ENCODE data around the gene KIF26B. TPM values are rescaled to one million over a fixed set of nuclear protein-coding genes. Genes with fewer than 3 reads are reported as not detected.

Gene KIF26B
- total RNA-seq, 1 experiment from 2014 or later: 2.1 TPM

- no peak for DNase-seq (ENCODE audit: low spot score)
Observed at GRCh38 chr1:245461681-245462080, 306.9 kb downstream of the KIF26B start.

GRCh38 chr1:245462161-245462560 lies 307.4 kb downstream of the KIF26B start:
- DNase-seq (ENCODE audit: low spot score): no peak

- DNase-seq (ENCODE audit: low spot score): peak; percentile 8
Observed at GRCh38 chr1:245463392-245464165, 308.8 kb downstream of the KIF26B start.

GRCh38 chr1:245464290-245464689 lies 309.5 kb downstream of the KIF26B start:
- no peak for DNase-seq (ENCODE audit: low spot score)

DNA sequence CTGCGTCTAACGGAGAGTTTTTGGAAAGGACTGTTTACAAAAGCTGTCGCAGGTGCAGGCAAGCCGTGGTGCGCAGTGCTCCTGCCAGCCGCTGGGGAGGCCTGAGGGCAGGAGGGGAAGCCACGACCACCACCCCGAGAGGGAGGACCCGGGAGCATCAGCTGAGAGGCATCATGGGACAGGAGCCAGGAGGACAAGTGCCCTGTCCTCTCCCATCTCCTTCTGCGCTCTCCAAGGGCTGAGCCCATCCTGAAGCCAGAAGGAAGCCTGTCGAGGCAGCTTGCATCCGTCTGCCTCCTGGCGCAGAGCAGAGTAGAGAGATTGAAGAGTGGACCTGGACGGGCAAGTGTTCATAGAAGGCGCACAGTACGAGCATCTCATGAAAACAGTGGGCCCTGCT lies 310.9 kb downstream of the KIF26B start:
- no peak for DNase-seq (ENCODE audit: low spot score)

DNA sequence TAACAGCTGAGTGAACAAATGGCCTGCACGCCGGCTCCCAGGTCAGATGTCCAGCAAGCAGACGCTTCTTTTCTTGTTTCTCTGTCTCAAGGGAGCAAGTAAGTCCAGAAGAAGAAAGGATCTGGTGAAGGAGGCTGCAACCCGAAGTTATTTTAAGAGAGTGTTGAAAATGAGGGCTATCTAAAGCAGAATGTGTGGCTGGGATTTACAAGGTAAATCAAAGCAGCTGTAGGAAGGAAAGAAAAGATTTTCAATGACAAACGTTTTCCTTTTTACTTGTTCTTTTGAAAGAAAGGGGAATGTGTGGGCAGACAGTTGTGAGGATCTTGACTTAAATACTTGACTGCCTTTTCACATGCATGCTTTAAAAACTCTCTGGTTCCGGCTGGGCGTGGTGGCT lies 311.5 kb downstream of the KIF26B start:
- no peak for DNase-seq (ENCODE audit: low spot score)

DNA sequence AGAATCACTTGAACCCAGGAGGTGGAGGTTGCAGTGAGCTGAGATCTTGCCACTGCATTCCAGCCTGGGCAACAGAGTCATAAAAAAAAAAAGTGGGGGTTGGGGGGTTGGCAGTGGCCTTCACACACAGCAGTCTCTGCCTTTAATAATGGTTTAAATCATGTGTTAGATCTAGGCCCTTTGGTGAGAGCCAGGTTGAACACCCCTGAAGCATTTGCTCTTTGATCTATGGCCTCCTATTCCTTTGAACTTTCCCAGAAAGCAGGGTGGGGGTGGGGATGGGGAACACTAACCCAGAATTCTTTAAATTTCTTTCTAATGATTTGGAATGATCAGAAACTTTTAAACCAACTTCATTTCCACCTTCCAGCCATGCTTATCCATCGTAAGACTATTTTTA lies 313.0 kb downstream of the KIF26B start:
- no peak for DNase-seq (ENCODE audit: low spot score)

- DNase-seq (ENCODE audit: low spot score): no peak
Observed at GRCh38 chr1:245469006-245469405, 314.2 kb downstream of the KIF26B start.

DNA sequence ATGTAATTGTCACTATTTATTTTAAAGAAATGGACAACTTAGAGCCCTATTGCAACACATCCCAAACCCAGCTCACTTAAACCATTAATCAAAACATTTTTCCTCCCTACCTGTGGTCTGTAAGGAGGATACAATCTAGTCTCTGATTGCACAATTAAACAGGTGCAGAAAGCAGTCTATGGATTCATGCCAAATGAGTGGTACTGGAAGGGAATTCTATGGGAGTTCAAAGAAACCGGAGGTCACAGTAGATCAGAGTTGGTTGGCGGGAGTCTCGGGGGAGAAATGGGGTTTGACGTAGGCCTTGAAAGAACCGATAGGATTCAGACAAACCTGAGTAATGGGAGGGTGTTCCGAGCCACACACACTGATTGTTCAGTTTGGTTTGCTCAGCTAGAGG lies 314.9 kb downstream of the KIF26B start:
- DNase-seq (ENCODE audit: low spot score): no peak

DNA sequence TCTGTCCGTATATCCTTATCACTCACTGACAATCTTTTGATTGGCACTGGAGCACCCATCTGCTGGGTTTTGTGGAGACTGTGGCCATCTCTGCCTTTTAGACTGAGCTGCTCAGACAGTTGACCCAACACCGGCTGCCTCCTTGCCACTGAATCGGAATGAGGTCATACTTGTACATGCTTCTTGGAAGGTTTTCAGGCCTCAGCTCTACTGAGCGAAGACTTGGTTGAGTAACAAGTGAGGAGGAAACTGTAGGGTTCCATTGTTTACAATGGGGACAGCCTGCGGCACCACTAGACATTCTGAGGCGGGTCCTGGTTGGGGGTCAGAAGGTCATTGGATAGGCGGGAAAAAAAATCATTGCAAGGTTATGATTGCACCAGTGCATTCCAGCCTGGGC lies 320.3 kb downstream of the KIF26B start:
- peak; percentile 31 for DNase-seq (ENCODE audit: low spot score)

DNA sequence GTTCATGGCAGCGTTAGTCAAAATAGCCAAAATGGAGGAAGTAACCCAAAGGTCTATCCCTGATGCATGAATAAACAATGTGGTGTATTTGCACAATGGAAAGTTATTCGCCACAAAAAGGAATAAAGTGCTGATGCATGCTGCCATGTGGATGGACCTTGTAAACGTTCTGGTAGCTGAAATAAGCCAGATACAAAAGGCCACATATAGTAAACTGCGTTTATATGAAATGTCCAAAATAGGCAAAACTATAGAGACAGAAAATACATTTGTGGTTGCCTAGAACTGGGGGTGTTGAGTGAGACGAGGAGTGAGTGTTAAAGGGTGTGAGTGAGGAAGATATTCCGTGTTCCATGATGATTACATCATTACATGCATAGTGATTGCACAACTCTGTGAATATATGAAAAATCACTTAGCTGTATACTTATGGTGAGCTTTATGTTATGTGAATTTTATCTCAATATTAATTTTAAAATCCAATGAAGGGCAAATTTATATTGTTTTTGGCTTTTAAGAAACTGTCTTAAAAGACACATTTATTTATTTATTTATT lies 321.3 kb downstream of the KIF26B start:
- no peak for DNase-seq (ENCODE audit: low spot score)

- no peak for DNase-seq (ENCODE audit: low spot score)
Observed at GRCh38 chr1:245477941-245478340, 323.2 kb downstream of the KIF26B start.

DNA sequence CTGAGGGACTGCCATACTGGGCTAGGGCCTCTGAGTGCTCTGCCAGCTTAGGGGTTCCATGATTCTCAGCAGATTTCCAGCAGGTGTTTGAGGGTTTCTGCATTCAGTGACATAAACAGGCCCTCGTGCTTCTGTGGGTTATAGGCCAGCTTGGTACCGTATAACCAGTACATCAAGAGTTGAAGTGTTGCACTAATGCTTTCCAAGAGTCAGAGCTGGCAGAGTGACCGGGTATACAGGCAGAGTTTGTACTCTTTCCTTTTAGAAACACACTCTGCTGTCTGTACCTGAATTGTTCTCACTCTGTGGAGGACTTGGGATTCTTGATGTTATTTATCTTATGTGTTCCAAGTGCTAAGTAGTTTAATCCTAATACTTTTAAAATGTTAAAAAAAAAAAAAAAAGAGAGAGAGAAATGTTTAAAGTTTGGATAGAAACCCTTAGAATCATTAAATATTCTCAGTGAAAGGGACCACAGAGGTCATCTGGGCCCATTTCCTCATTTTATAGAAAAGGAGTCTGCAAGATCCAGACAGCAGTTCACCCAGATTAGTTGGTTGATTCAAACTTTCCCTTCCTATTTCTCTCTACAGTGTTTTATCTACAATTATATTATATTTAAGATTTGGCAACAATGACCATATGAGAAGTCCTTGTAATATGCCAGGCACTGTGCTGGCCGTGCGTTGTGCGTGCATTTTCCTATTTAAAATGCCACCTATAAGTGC lies 325.8 kb downstream of the KIF26B start:
- DNase-seq (ENCODE audit: low spot score): no peak

- DNase-seq (ENCODE audit: low spot score): no peak
Observed at GRCh38 chr1:245481261-245481660, 326.5 kb downstream of the KIF26B start.

- no peak for DNase-seq (ENCODE audit: low spot score)
Observed at GRCh38 chr1:245483247-245483646, 328.5 kb downstream of the KIF26B start.

DNA sequence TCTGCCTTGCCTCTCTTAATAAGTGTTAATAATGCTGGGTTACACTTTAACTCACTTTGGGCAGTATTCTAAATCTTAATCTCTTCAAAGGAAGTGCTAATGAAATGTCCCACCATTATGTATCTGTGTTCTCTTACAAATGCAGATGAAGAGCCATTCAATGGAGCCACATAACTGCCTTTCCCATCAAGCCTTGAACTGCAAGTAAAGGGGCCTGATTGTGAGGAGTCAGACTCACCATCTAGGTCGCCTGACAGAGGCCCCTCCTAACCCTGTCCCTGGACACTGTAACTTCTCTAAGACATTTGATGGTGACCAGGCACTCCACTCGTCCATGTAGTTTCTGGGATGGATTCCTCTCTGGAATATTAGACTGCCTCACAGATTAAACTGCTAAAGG lies 329.4 kb downstream of the KIF26B start:
- DNase-seq (ENCODE audit: low spot score): no peak

GRCh38 chr1:245485996-245486395 lies 331.2 kb downstream of the KIF26B start:
- DNase-seq (ENCODE audit: low spot score): no peak

GRCh38 chr1:245486775-245487470 lies 332.1 kb downstream of the KIF26B start:
- no peak for DNase-seq (ENCODE audit: low spot score)

DNA sequence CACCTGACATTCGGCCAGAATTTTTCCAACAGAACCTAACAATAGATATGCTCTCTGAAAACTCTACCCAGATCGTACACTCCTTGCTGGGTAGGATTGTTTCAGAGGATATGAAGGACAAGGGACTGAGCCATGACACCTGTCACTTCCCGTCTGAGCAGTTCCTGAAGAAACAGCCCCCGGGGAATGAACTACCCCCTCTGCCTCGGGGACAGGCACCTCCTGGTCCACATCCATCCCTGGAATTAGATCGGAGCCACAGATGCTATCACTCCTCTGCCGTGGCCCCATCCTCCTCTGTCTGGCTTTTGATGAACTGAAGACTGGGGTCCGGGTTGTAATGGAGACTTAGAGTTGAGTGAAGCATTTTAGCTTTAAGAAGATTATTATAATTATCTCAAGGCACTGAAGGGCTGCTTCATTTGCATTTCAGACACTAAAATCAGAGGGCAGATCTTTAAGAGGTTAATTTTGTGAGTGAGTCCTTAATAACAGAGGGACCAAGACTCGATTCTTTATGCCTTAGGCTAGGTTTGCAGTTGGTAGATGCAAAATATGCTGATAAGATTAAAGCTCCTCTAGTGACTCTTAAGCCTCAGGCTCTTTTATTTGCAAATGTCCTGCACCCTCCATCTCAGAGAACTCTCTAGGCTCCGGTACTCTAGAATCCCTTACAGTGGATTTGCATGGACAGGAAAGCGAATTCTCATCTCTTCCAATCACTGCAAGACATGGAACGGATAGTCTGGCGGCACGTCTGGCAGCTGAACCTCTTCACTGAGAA lies 333.8 kb downstream of the KIF26B start:
- DNase-seq (ENCODE audit: low spot score): no peak

DNA sequence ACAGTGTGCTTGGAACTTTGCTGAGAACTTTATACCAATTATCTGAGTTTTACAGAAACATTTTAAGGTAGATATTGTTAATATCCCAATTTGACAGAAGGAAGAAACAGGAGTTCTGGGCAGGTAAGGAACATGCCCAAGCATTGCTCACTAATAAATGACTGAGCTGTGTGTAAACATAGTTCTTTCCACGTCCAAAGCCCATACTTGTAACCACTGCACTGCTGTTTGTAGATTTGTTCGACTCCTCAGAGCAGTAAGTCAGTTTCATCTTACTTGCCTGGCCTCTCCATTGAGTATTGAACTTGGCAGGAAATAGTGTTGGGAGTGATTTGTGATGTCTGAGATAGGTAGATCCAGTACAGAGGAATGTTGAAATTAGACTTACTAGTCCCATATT lies 335.1 kb downstream of the KIF26B start:
- no peak for DNase-seq (ENCODE audit: low spot score)

GRCh38 chr1:245493029-245493428 lies 338.2 kb downstream of the KIF26B start:
- DNase-seq (ENCODE audit: low spot score): no peak

DNA sequence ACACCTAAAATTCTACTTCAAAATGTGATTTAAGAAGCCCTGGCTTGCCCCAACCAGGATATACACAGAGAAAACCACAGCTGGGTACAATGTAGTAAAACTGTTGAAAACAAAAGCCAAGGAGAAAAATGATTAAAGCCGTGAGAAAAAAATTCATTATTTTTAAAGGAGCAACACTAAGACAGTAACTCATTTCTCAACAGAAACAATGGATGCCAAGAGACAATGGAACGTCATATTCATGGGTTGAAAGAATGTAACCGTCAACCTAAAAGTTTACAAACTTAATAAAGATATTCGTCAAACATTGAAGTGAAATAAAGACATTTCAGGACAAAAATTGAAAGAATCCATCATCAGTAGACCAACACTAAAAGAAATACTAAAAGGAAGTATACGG lies 340.9 kb downstream of the KIF26B start:
- DNase-seq (ENCODE audit: low spot score): no peak
